ENCODE measurements around the gene AMPD1.

GRCh38 chr1:114632427-114632826 lies 62.9 kb downstream of the AMPD1 start:
- no peak for TF ChIP-seq POLR2A (IDR thresholded peaks at IDR 0.05)
- no peak for TF ChIP-seq CTCF (IDR thresholded peaks at IDR 0.05)

Measured in testis (tissue), 2 donors.